ENCODE data around the gene ELF4.
"Not testable (repeated sequence)": the region's sequence is repeated elsewhere in the genome, so short reads cannot be mapped to it uniquely, and the experiment has no call there.

The ELF4 gene

GRCh38 chrX:130125091-130125874 is 15.0 kb upstream of the ELF4 start:
- Histone ChIP-seq H3K27me3 (ENCODE audit: control insufficient read depth in 1 of 2, insufficient read depth in 2 of 2, low read length in 2 of 2) (peaks cover 0 to 4% of the 10 kb centered on the region in 2 donors), H3K4me3 (ENCODE audit: low read depth in 1 of 2, low read length in 2 of 2) (peak overlapping the region in 1 of 2 donors; percentile 27), H3K9me3 (ENCODE audit: low read length) (no peaks in the 10 kb centered on the region), H3K27ac (ENCODE audit: low read depth, low read length) (peak overlapping the region; percentile 51), H3K9ac (ENCODE audit: low read length) (no peak overlapping the region), H3K36me3 (ENCODE audit: insufficient read depth, low read length) (peaks cover 5% of the 10 kb centered on the region), H3K4me1 (ENCODE audit: insufficient read depth, low read length) (peaks cover 24% of the 10 kb centered on the region)

GRCh38 chrX:130124577-130124976 is 14.3 kb upstream of the ELF4 start:
- peaks cover 0 to 4% of the 10 kb centered on the region in 2 donors for H3K27me3 ChIP-seq (ENCODE audit: control insufficient read depth in 1 of 2, insufficient read depth in 2 of 2, low read length in 2 of 2)
- H3K27ac ChIP-seq (ENCODE audit: low read depth, low read length), result no peak overlapping the region
- H3K4me3 ChIP-seq (ENCODE audit: low read depth in 1 of 2, low read length in 2 of 2), result no peak overlapping the region
- no peak overlapping the region for H3K9ac ChIP-seq (ENCODE audit: low read length)
- peaks cover 24% of the 10 kb centered on the region for H3K4me1 ChIP-seq (ENCODE audit: insufficient read depth, low read length)
- H3K9me3 ChIP-seq (ENCODE audit: low read length), result no peaks in the 10 kb centered on the region
- peaks cover 3% of the 10 kb centered on the region for H3K36me3 ChIP-seq (ENCODE audit: insufficient read depth, low read length)

GRCh38 chrX:130121505-130121800 is 11.2 kb upstream of the ELF4 start:
- H3K27me3 ChIP-seq (ENCODE audit: control insufficient read depth in 1 of 2, insufficient read depth in 2 of 2, low read length in 2 of 2), result peaks cover 0 to 4% of the 10 kb centered on the region in 2 donors
- H3K9me3 ChIP-seq (ENCODE audit: low read length), result no peaks in the 10 kb centered on the region
- no peak overlapping the region for H3K9ac ChIP-seq (ENCODE audit: low read length)
- peaks cover 24% of the 10 kb centered on the region for H3K4me1 ChIP-seq (ENCODE audit: insufficient read depth, low read length)
- H3K27ac ChIP-seq (ENCODE audit: low read depth, low read length), result no peak overlapping the region
- H3K36me3 ChIP-seq (ENCODE audit: insufficient read depth, low read length), result no peaks in the 10 kb centered on the region
- no peak overlapping the region for H3K4me3 ChIP-seq (ENCODE audit: low read depth in 1 of 2, low read length in 2 of 2)

- Histone ChIP-seq H3K4me3 (ENCODE audit: low read depth in 1 of 2, low read length in 2 of 2) (peak overlapping the region in 1 of 2 donors; percentile 30), H3K27ac (ENCODE audit: low read depth, low read length) (peak overlapping the region; percentile 68), H3K27me3 (ENCODE audit: control insufficient read depth in 1 of 2, insufficient read depth in 2 of 2, low read length in 2 of 2) (peaks cover 0 to 4% of the 10 kb centered on the region in 2 donors), H3K4me1 (ENCODE audit: insufficient read depth, low read length) (peaks cover 23% of the 10 kb centered on the region), H3K36me3 (ENCODE audit: insufficient read depth, low read length) (no peaks in the 10 kb centered on the region), H3K9me3 (ENCODE audit: low read length) (no peaks in the 10 kb centered on the region), H3K9ac (ENCODE audit: low read length) (no peak overlapping the region)
These were observed 10.6 kb upstream of the ELF4 start for GRCh38 chrX:130120746-130121504.

GRCh38 chrX:130120321-130120731 is 10.0 kb upstream of the ELF4 start:
- Histone ChIP-seq H3K4me3 (ENCODE audit: low read depth in 1 of 2, low read length in 2 of 2) (peak overlapping the region in 1 of 2 donors; percentile 30), H3K9ac (ENCODE audit: low read length) (no peak overlapping the region), H3K4me1 (ENCODE audit: insufficient read depth, low read length) (peaks cover 17% of the 10 kb centered on the region), H3K27ac (ENCODE audit: low read depth, low read length) (peak overlapping the region; percentile 68), H3K9me3 (ENCODE audit: low read length) (no peaks in the 10 kb centered on the region), H3K36me3 (ENCODE audit: insufficient read depth, low read length) (no peaks in the 10 kb centered on the region), H3K27me3 (ENCODE audit: control insufficient read depth in 1 of 2, insufficient read depth in 2 of 2, low read length in 2 of 2) (peaks cover 0 to 4% of the 10 kb centered on the region in 2 donors)

GRCh38 chrX:130119312-130119898 is 9.1 kb upstream of the ELF4 start:
- no peak overlapping the region for H3K4me3 ChIP-seq (ENCODE audit: low read depth in 1 of 2, low read length in 2 of 2)
- H3K4me1 ChIP-seq (ENCODE audit: insufficient read depth, low read length), result peaks cover 9% of the 10 kb centered on the region
- no peaks in the 10 kb centered on the region for H3K36me3 ChIP-seq (ENCODE audit: insufficient read depth, low read length)
- peaks cover 0 to 4% of the 10 kb centered on the region in 2 donors for H3K27me3 ChIP-seq (ENCODE audit: control insufficient read depth in 1 of 2, insufficient read depth in 2 of 2, low read length in 2 of 2)
- no peak overlapping the region for H3K9ac ChIP-seq (ENCODE audit: low read length)
- no peaks in the 10 kb centered on the region for H3K9me3 ChIP-seq (ENCODE audit: low read length)
- no peak overlapping the region for H3K27ac ChIP-seq (ENCODE audit: low read depth, low read length)

- Histone ChIP-seq H3K27ac (ENCODE audit: low read depth, low read length) (no peak overlapping the region), H3K9ac (ENCODE audit: low read length) (no peak overlapping the region), H3K9me3 (ENCODE audit: low read length) (no peaks in the 10 kb centered on the region)
These were observed 8.4 kb upstream of the ELF4 start for GRCh38 chrX:130118441-130119311.

GRCh38 chrX:130117166-130117565 is 6.9 kb upstream of the ELF4 start:
- H3K27ac ChIP-seq (ENCODE audit: low read depth, low read length), result no peak overlapping the region
- H3K4me3 ChIP-seq (ENCODE audit: low read depth in 1 of 2, low read length in 2 of 2), result no peak overlapping the region
- no peak overlapping the region for H3K9ac ChIP-seq (ENCODE audit: low read length)
- H3K4me1 ChIP-seq (ENCODE audit: insufficient read depth, low read length), result peaks cover 8% of the 10 kb centered on the region
- no peaks in the 10 kb centered on the region for H3K36me3 ChIP-seq (ENCODE audit: insufficient read depth, low read length)
- no peaks in the 10 kb centered on the region for H3K9me3 ChIP-seq (ENCODE audit: low read length)
- peaks cover 0 to 4% of the 10 kb centered on the region in 2 donors for H3K27me3 ChIP-seq (ENCODE audit: control insufficient read depth in 1 of 2, insufficient read depth in 2 of 2, low read length in 2 of 2)

More at GRCh38 chrX:130118441-130119311, 8.4 kb upstream of the ELF4 start:
- H3K4me3 ChIP-seq (ENCODE audit: low read depth in 1 of 2, low read length in 2 of 2), result no peak overlapping the region
- peaks cover 0 to 4% of the 10 kb centered on the region in 2 donors for H3K27me3 ChIP-seq (ENCODE audit: control insufficient read depth in 1 of 2, insufficient read depth in 2 of 2, low read length in 2 of 2)
- peaks cover 8% of the 10 kb centered on the region for H3K4me1 ChIP-seq (ENCODE audit: insufficient read depth, low read length)
- H3K36me3 ChIP-seq (ENCODE audit: insufficient read depth, low read length), result no peaks in the 10 kb centered on the region

GRCh38 chrX:130115119-130115885 is 5.0 kb upstream of the ELF4 start:
- H3K4me1 ChIP-seq (ENCODE audit: insufficient read depth, low read length); H3K36me3 ChIP-seq (ENCODE audit: insufficient read depth, low read length); H3K9me3 ChIP-seq (ENCODE audit: low read length); H3K4me3 ChIP-seq (ENCODE audit: low read depth in 1 of 2, low read length in 2 of 2); H3K27ac ChIP-seq (ENCODE audit: low read depth, low read length); H3K27me3 ChIP-seq (ENCODE audit: control insufficient read depth in 1 of 2, insufficient read depth in 2 of 2, low read length in 2 of 2); H3K9ac ChIP-seq (ENCODE audit: low read length): not testable (repeated sequence)

GRCh38 chrX:130114141-130114588 is 3.9 kb upstream of the ELF4 start:
- Histone ChIP-seq H3K4me3 (ENCODE audit: low read depth in 1 of 2, low read length in 2 of 2) (no peak overlapping the region), H3K27me3 (ENCODE audit: control insufficient read depth in 1 of 2, insufficient read depth in 2 of 2, low read length in 2 of 2) (no peaks in the 10 kb centered on the region), H3K36me3 (ENCODE audit: insufficient read depth, low read length) (no peaks in the 10 kb centered on the region), H3K9ac (ENCODE audit: low read length) (no peak overlapping the region), H3K27ac (ENCODE audit: low read depth, low read length) (no peak overlapping the region), H3K4me1 (ENCODE audit: insufficient read depth, low read length) (peaks cover 1% of the 10 kb centered on the region), H3K9me3 (ENCODE audit: low read length) (no peaks in the 10 kb centered on the region)
